ENCODE data around the gene TMEM196.

DNA sequence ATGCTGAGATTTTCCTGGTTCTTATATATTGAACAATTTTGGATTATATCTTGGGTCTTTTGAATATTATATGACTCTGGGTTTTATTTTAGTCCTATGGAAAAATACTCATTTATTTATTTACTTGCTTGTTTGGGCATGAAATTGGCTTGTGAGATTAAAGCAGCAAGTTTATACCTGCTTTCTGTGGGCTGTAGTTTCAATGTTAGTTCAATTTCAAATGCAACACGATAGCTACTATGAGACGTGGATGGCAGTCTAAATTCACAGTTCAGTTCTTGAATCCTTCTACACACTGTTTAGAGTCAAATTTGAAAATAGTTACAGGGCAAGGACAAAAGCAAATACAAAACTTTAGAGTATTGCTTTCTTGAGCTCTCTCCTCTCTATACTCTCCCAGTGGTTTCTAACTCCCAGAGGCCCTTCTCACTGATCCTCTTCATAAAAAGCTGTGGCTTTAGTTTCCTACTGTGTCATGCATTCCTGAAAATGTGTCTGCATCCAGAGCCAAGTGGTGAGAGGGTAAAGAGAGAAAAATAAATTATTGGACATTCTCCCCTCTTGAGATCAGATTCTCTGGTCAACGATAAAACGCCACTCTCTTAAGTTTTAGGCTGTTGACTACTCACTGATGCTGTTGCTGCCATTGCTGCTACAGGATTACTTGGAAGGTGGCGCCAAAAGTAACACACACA, 99.0 kb downstream of the TMEM196 start:
- TF ChIP-seq, protein P1, sequence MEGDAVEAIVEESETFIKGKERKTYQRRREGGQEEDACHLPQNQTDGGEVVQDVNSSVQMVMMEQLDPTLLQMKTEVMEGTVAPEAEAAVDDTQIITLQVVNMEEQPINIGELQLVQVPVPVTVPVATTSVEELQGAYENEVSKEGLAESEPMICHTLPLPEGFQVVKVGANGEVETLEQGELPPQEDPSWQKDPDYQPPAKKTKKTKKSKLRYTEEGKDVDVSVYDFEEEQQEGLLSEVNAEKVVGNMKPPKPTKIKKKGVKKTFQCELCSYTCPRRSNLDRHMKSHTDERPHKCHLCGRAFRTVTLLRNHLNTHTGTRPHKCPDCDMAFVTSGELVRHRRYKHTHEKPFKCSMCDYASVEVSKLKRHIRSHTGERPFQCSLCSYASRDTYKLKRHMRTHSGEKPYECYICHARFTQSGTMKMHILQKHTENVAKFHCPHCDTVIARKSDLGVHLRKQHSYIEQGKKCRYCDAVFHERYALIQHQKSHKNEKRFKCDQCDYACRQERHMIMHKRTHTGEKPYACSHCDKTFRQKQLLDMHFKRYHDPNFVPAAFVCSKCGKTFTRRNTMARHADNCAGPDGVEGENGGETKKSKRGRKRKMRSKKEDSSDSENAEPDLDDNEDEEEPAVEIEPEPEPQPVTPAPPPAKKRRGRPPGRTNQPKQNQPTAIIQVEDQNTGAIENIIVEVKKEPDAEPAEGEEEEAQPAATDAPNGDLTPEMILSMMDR (IDR thresholded peaks at IDR 0.05; ENCODE audit: low read depth, low read length), result no peak
- TF ChIP-seq EZH2phosphoT487 (IDR thresholded peaks at IDR 0.05; ENCODE audit: low read depth), result no peak

Measured in OCI-LY3 (cell line).